GM12874 (cell line): ENCODE data around the gene LENG9.

Experiments
- CTCF ChIP-seq: IDR thresholded peaks from 2 replicates; pipeline ENCODE4 v1.5.1; 2011; ENCODE audit warnings: low read depth, mild to moderate bottlenecking, control low read depth, low read length, moderate library complexity; ENCODE audit not compliant: insufficient read depth

LENG9 gene

GRCh38 chr19:54463531-54464043 is at the start of gene LENG9:
LENG9 (minus strand) TSS chr19:54463778; CDS start chr19:54463526, 252 bp downstream.
- no peak for TF ChIP-seq CTCF

GRCh38 chr19:54507824-54508223 is 44.2 kb upstream of the LENG9 start:
- TF ChIP-seq CTCF: no peak

- no peak for TF ChIP-seq CTCF
These were observed 42.5 kb upstream of the LENG9 start for GRCh38 chr19:54506079-54506478.

- TF ChIP-seq CTCF: no peak
These were observed 39.0 kb upstream of the LENG9 start, which contains the start of gene LAIR2 for GRCh38 chr19:54502518-54503048. LAIR2 (plus strand) TSS chr19:54502831; CDS start chr19:54502919, 88 bp downstream.

- TF ChIP-seq CTCF: no peak
These were observed 30.5 kb upstream of the LENG9 start for GRCh38 chr19:54493967-54494585.

- no peak for TF ChIP-seq CTCF
These were observed 29.0 kb upstream of the LENG9 start for GRCh38 chr19:54492568-54492967.

GRCh38 chr19:54489766-54490165 is 26.2 kb upstream of the LENG9 start:
- no peak for TF ChIP-seq CTCF
